HFFc6 (cell line): ENCODE results near the gene DUS1L. TPM values are rescaled to one million over a fixed set of nuclear protein-coding genes. Genes with fewer than 3 reads are reported as not detected.

Experiments
- DNase-seq: peaks from one replicate; pipeline ENCODE4 v3.0.0-alpha.2; 2018
- H3K27ac Mint-ChIP-seq: 2 replicates; pipeline ENCODE4 v1.8.0; 2020; ENCODE audit warnings: mild to moderate bottlenecking, mixed read lengths
- H3K27me3 Mint-ChIP-seq: 2 replicates; pipeline ENCODE4 v1.8.0; 2021; ENCODE audit warnings: mild to moderate bottlenecking, moderate library complexity, mixed read lengths; ENCODE audit not compliant: insufficient read depth
- H3K36me3 Mint-ChIP-seq: 2 replicates; pipeline ENCODE4 v1.8.0; 2021; ENCODE audit warnings: low read depth, mixed read lengths
- H3K4me1 Mint-ChIP-seq: 2 replicates; pipeline ENCODE4 v1.8.0; 2020; ENCODE audit warnings: low read depth, mixed read lengths
- H3K4me3 Mint-ChIP-seq: 2 replicates; pipeline ENCODE4 v1.8.0; 2020; ENCODE audit warnings: mild to moderate bottlenecking, moderate library complexity, mixed read lengths
- H3K9me3 Mint-ChIP-seq: 2 replicates; pipeline ENCODE4 v1.8.0; 2020; ENCODE audit warnings: mild to moderate bottlenecking, mixed read lengths
- CTCF ChIP-seq: fragments of 200-600 bp; sonication (generic); IDR thresholded peaks from 2 replicates; pipeline ENCODE4 v1.5.0; 2021; ENCODE audit warnings: antibody characterized with exemption, mild to moderate bottlenecking
- total RNA-seq, 6 experiments: library from RNA; stranded (reverse); fragmentation: NEBNext Ultra II Directional; extraction: Animal tissue kit (Norgen Biotek cat#: 25700); gene quantifications; 2 replicates in 1 of 6; 3 replicates in 5 of 6; pipeline ENCODE4 v1.2.3, GENCODE V29; 2021

Gene DUS1L
- total RNA-seq, 6 experiments from 2014 or later: 65.8 to 86.8 (median 71.2) TPM

DNA sequence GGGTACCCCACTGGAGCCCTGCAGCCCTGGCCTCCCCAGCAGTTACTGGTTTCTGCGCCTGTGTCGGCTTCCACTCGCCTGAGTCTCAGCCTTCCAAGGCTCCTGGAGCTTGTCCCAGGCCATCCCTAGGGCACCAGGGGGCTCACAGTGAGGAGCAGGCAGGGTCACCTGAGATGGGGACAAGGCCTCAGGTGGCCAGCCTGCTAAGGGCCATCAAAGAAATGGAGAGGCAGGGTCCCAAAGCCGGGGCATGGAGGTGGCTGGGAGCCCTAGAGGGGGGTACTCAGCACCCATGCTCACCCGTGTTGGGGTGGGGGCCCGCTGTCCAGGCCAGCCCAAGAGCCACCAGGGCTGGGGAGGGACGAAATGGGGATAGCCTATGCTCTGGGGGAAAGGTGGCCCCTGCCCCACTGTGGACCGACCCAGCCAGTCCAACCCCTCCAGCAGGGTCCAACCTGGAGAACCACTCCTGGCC lies 31.1 kb upstream of the DUS1L start:
- Mint-ChIP-seq H3K4me1 (no peaks in the 10 kb centered on the region), H3K27ac (no peak overlapping the region), H3K9me3 (no peaks in the 10 kb centered on the region), H3K27me3 (no peaks in the 10 kb centered on the region), H3K36me3 (no peaks in the 10 kb centered on the region), H3K4me3 (peak overlapping the region; percentile 78)
- no peak for TF ChIP-seq CTCF
- no peak for DNase-seq

- TF ChIP-seq CTCF: no peak
- Mint-ChIP-seq H3K9me3 (no peaks in the 10 kb centered on the region), H3K36me3 (no peaks in the 10 kb centered on the region), H3K27me3 (no peaks in the 10 kb centered on the region), H3K4me3 (peak overlapping the region; percentile 78), H3K4me1 (no peaks in the 10 kb centered on the region), H3K27ac (no peak overlapping the region; the same call in 1 of the 2 replicates)
- no peak for DNase-seq
These were observed 30.4 kb upstream of the DUS1L start for GRCh38 chr17:82095777-82096708.

- no peak overlapping the region for H3K4me3 Mint-ChIP-seq
- no peaks in the 10 kb centered on the region for H3K4me1 Mint-ChIP-seq
- H3K36me3 Mint-ChIP-seq: no peaks in the 10 kb centered on the region
- H3K27ac Mint-ChIP-seq: no peak overlapping the region
- no peak for TF ChIP-seq CTCF
- no peaks in the 10 kb centered on the region for H3K27me3 Mint-ChIP-seq
- no peak for DNase-seq
- H3K9me3 Mint-ChIP-seq: no peaks in the 10 kb centered on the region
These were observed 29.6 kb upstream of the DUS1L start for GRCh38 chr17:82094931-82095776.

GRCh38 chr17:82092995-82093751 lies 27.6 kb upstream of the DUS1L start:
- H3K4me1 Mint-ChIP-seq: no peaks in the 10 kb centered on the region
- TF ChIP-seq CTCF: no peak
- H3K27ac Mint-ChIP-seq: no peak overlapping the region
- H3K9me3 Mint-ChIP-seq: no peaks in the 10 kb centered on the region
- DNase-seq: no peak
- no peaks in the 10 kb centered on the region for H3K36me3 Mint-ChIP-seq
- no peaks in the 10 kb centered on the region for H3K27me3 Mint-ChIP-seq
- no peak overlapping the region for H3K4me3 Mint-ChIP-seq

DNA sequence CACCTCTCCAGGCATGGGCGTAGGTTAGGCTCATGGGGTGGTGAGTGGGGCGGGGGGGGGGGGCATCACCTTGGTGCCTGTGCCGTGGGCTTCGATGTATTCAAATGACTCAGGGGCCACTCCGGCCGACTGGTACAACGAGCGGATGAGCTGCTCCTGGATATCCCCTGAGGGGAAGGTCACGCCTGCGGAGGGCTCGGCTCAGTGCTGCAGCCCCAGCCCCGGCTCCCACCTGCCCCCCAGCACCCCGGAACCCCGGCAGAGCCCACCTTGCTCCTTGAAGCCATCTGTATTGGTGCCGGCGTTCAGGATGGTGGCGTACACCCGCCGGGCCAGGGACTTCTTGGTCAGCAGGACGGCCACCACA lies 27.0 kb upstream of the DUS1L start:
- no peak for DNase-seq
- H3K9me3 Mint-ChIP-seq: no peaks in the 10 kb centered on the region
- no peaks in the 10 kb centered on the region for H3K36me3 Mint-ChIP-seq
- H3K27me3 Mint-ChIP-seq: no peaks in the 10 kb centered on the region
- no peak overlapping the region for H3K27ac Mint-ChIP-seq
- H3K4me3 Mint-ChIP-seq: no peak overlapping the region
- no peaks in the 10 kb centered on the region for H3K4me1 Mint-ChIP-seq
- no peak for TF ChIP-seq CTCF
